HCT116 (cell line): ENCODE measurements around the gene RAB33B. TPM values are rescaled to one million over a fixed set of nuclear protein-coding genes. Genes with fewer than 3 reads are reported as not detected.

ENCODE experiments used
- ATAC-seq: fragments of 200-7000 bp; cut with Tn5 transposase; 2 replicates; pipeline ENCODE4 v1.9.1; 2020; ENCODE audit warnings: mild to moderate bottlenecking, moderate library complexity
- BruUV-seq: library from RNA; stranded (reverse); fragments of 400-500 nt; replicated peaks from 2 replicates; lab custom pipeline; 2021; lab: Mats Ljungman, UMichigan
- CTCF ChIA-PET: fragments of 300-600 bp; sonication (Branson Sonifier 250); formaldehyde crosslinking; loops from one replicate; lab custom pipeline; 2021; ENCODE audit warnings: antibody characterized with exemption; lab: Charles Lee
- POLR2A ChIA-PET: fragments of 300-600, 350-600 bp; sonication (Branson Sonifier 250); formaldehyde crosslinking; loops from one replicate; lab custom pipeline; 2021; ENCODE audit warnings: antibody characterized with exemption; lab: Charles Lee
- RAD21 ChIA-PET, 2 experiments: fragments of 300-600 bp; sonication (Branson Sonifier 250); formaldehyde crosslinking; loops; one replicate each; lab custom pipeline; 2023; ENCODE audit warnings: low total read pairs in 2 of 2; ENCODE audit not compliant: uncharacterized antibody in 2 of 2, unreplicated experiment in 2 of 2, low non-redundant PET in 1 of 2; lab: Charles Lee
- DNase-seq: peaks from one replicate; pipeline ENCODE4 v3.0.0-alpha.2; 2010; ENCODE audit warnings: low read depth, low spot score
- H2AFZ ChIP-seq: fragments of 200-600 bp; shearing (Covaris generic), sonication (generic); 2 replicates; pipeline ENCODE4 v1.6.1; 2017; ENCODE audit warnings: low read depth, mixed run types, mixed read lengths, antibody characterized with exemption, low read length; ENCODE audit not compliant: poor library complexity, severe bottlenecking
- H3K27ac ChIP-seq: 2 replicates; pipeline ENCODE4 v1.5.1; 2012; ENCODE audit warnings: low read depth, low read length
- H3K27me3 ChIP-seq: fragments of 200-600 bp; sonication (generic); 2 replicates; pipeline ENCODE4 v1.6.1; 2016; ENCODE audit warnings: mixed run types, low read length, mixed read lengths; ENCODE audit not compliant: insufficient read depth
- H3K36me3 ChIP-seq, 2 experiments: fragments of 200-500 bp in 1 of 2; fragments of 200-600 bp in 1 of 2; sonication (Bioruptor generic) in 1 of 2; sonication (generic) in 1 of 2; 2 replicates each; pipeline versions ENCODE4 v1.5.1 to v1.6.1; 2014 to 2016; ENCODE audit warnings: low read length in 2 of 2, inconsistent platforms in 1 of 2, mixed read lengths in 1 of 2, mixed run types in 1 of 2; ENCODE audit not compliant: insufficient read depth in 2 of 2, control insufficient read depth in 1 of 2
- H3K4me1 ChIP-seq, 2 experiments: fragments of 200-600 bp in 1 of 2; sonication (generic) in 1 of 2; 2 replicates each; pipeline versions ENCODE4 v1.5.1 to v1.6.1; 2012 to 2017; ENCODE audit warnings: low read length in 2 of 2, inconsistent platforms in 1 of 2, mild to moderate bottlenecking in 1 of 2, mixed read lengths in 1 of 2, mixed run types in 1 of 2, moderate library complexity in 1 of 2; ENCODE audit not compliant: insufficient read depth in 2 of 2, control insufficient read depth in 1 of 2
- H3K4me2 ChIP-seq: fragments of 200-600 bp; sonication (generic); 2 replicates; pipeline ENCODE4 v1.6.1; 2017; ENCODE audit warnings: mixed run types, low read length, mixed read lengths
- H3K4me3 ChIP-seq, 2 experiments: fragments of 200-600 bp in 1 of 2; sonication (generic) in 1 of 2; replicated peaks in 1 of 2; 2 replicates each; pipeline ENCODE4 v1.5.1; 2011 to 2016; ENCODE audit warnings: low read length in 2 of 2, control low read depth in 1 of 2, low read depth in 1 of 2, mild to moderate bottlenecking in 1 of 2, mixed read lengths in 1 of 2, mixed run types in 1 of 2
- H3K79me2 ChIP-seq: fragments of 200-600 bp; sonication (generic); 2 replicates; pipeline ENCODE4 v1.6.1; 2017; ENCODE audit warnings: mild to moderate bottlenecking, mixed run types, low read length, moderate library complexity, mixed read lengths; ENCODE audit not compliant: insufficient read depth
- H3K9ac ChIP-seq: fragments of 200-600 bp; sonication (generic); 2 replicates; pipeline ENCODE4 v1.6.1; 2016; ENCODE audit warnings: low read length, mixed read lengths
- H3K9me2 ChIP-seq: fragments of 200-600 bp; sonication (generic), shearing (Covaris generic); 2 replicates; pipeline ENCODE4 v1.6.1; 2017; ENCODE audit warnings: mixed run types, mild to moderate bottlenecking, moderate library complexity; ENCODE audit not compliant: insufficient read depth
- H3K9me3 ChIP-seq, 2 experiments: fragments of 200-500 bp in 1 of 2; fragments of 200-600 bp in 1 of 2; sonication (Bioruptor generic) in 1 of 2; sonication (generic) in 1 of 2; 2 replicates each; pipeline ENCODE4 v1.6.1; 2014 to 2017; ENCODE audit warnings: low read length in 2 of 2, mixed read lengths in 2 of 2, inconsistent platforms in 1 of 2, low read depth in 1 of 2, mild to moderate bottlenecking in 1 of 2, mixed run types in 1 of 2, moderate library complexity in 1 of 2; ENCODE audit not compliant: control insufficient read depth in 1 of 2, insufficient read depth in 1 of 2
- H4K20me1 ChIP-seq: fragments of 200-600 bp; sonication (generic), shearing (Covaris generic); 2 replicates; pipeline ENCODE4 v1.6.1; 2017; ENCODE audit warnings: mixed run types, mild to moderate bottlenecking, moderate library complexity; ENCODE audit not compliant: insufficient read depth
- ATF3 ChIP-seq: IDR thresholded peaks from 2 replicates; pipeline ENCODE4 v1.6.1; 2012
- CBX3 ChIP-seq: IDR thresholded peaks from 2 replicates; pipeline ENCODE4 v1.6.1; 2012; ENCODE audit warnings: low read depth
- CEBPB ChIP-seq: IDR thresholded peaks from 2 replicates; pipeline ENCODE4 v1.6.1; 2012; ENCODE audit warnings: low read depth
- CTCF ChIP-seq, 3 experiments: fragments of 200-600 bp in 1 of 3; sonication (generic) in 1 of 3; IDR thresholded peaks in 2 of 3; conservative IDR thresholded peaks in 1 of 3; 2 replicates each; pipeline ENCODE4 v1.5.1; 2012 to 2017; ENCODE audit warnings: low read depth in 2 of 3, low read length in 2 of 3, antibody characterized with exemption in 1 of 3, borderline replicate concordance in 1 of 3, control low read depth in 1 of 3, mild to moderate bottlenecking in 1 of 3, mixed read lengths in 1 of 3, mixed run types in 1 of 3, moderate library complexity in 1 of 3; ENCODE audit not compliant: insufficient read depth in 1 of 3
- EGR1 ChIP-seq: IDR thresholded peaks from 2 replicates; pipeline ENCODE4 v1.6.1; 2012; ENCODE audit warnings: low read depth
- ELF1 ChIP-seq: IDR thresholded peaks from 2 replicates; pipeline ENCODE4 v1.6.1; 2012; ENCODE audit warnings: low read depth, borderline replicate concordance
- EZH2phosphoT487 ChIP-seq: fragments of 200-600 bp; IDR thresholded peaks from 2 replicates; pipeline ENCODE4 v1.6.1; 2018; ENCODE audit warnings: antibody characterized with exemption, borderline replicate concordance
- FOSL1 ChIP-seq: IDR thresholded peaks from 2 replicates; pipeline ENCODE4 v1.6.1; 2012; ENCODE audit warnings: low read depth
- POLR2A ChIP-seq: IDR thresholded peaks from 2 replicates; pipeline ENCODE4 v1.7.0; 2011; ENCODE audit warnings: borderline replicate concordance; ENCODE audit not compliant: insufficient read depth, insufficient read length; ENCODE audit errors: extremely low read depth
- POLR2AphosphoS5 ChIP-seq: IDR thresholded peaks from 2 replicates; pipeline ENCODE4 v1.6.1; 2011; ENCODE audit warnings: mild to moderate bottlenecking, low read depth, low read length, moderate library complexity
- SP1 ChIP-seq: IDR thresholded peaks from 2 replicates; pipeline ENCODE4 v1.6.1; 2012; ENCODE audit warnings: low read depth
- SRF ChIP-seq: IDR thresholded peaks from 2 replicates; pipeline ENCODE4 v1.6.1; 2012; ENCODE audit warnings: low read depth
- TCF7L2 ChIP-seq: IDR thresholded peaks from 2 replicates; pipeline ENCODE4 v1.7.0; 2011; ENCODE audit warnings: borderline replicate concordance, inconsistent platforms; ENCODE audit not compliant: insufficient read depth, insufficient read length; ENCODE audit errors: extremely low read depth
- YY1 ChIP-seq: IDR thresholded peaks from 2 replicates; pipeline ENCODE4 v1.6.1; 2011; ENCODE audit warnings: low read length, low read depth, moderate library complexity, mild to moderate bottlenecking; ENCODE audit not compliant: insufficient replicate concordance; ENCODE audit errors: extremely low read depth
- ZBTB33 ChIP-seq: IDR thresholded peaks from 2 replicates; pipeline ENCODE4 v1.6.1; 2011; ENCODE audit warnings: mild to moderate bottlenecking, low read length, moderate library complexity; ENCODE audit not compliant: insufficient replicate concordance; ENCODE audit errors: extremely low read depth
- ZNF274 ChIP-seq: fragments of 200-500 bp; sonication (Bioruptor generic); IDR thresholded peaks from 2 replicates; pipeline ENCODE4 v1.6.1; 2014; ENCODE audit warnings: mild to moderate bottlenecking, low read depth, low read length, inconsistent platforms
- intact Hi-C: fragments of 100-400 bp; cut with micrococcal nuclease; formaldehyde crosslinking; loops from 2 replicates; pipeline ENCODE4 v1.10.0; 2022
- total RNA-seq: library from RNA; stranded (reverse); gene quantifications from one replicate; pipeline ENCODE4 v1.2.1, GENCODE V29; 2021; ENCODE audit not compliant: unreplicated experiment

RAB33B gene
- total RNA-seq, 1 experiment from 2014 or later = 5.4 TPM

- ChIA-PET RAD21 (no interaction called here), CTCF (no interaction called here), POLR2A (no interaction called here)
- no peak overlapping the region for H3K9ac ChIP-seq
- H3K27ac ChIP-seq = no peak overlapping the region
- BruUV-seq = no TSS peak
- H3K4me3 ChIP-seq = no peak overlapping the region
- H3K27me3 ChIP-seq = no peaks in the 10 kb centered on the region
- H3K9me2 ChIP-seq = no peaks in the 10 kb centered on the region
- no peak for DNase-seq
- peaks cover 0 to 12% of the 10 kb centered on the region in 2 experiments; a peak in 1 of 4 replicates for H3K36me3 ChIP-seq
- no peak overlapping the region for H2AFZ ChIP-seq
- H4K20me1 ChIP-seq = no peaks in the 10 kb centered on the region
- H3K79me2 ChIP-seq = no peaks in the 10 kb centered on the region
- no peaks in the 10 kb centered on the region for H3K4me1 ChIP-seq
- no peak for TF ChIP-seq YY1
- TF ChIP-seq POLR2A = no peak
- TF ChIP-seq POLR2AphosphoS5 = no peak
- no peak for TF ChIP-seq ZBTB33
- no peak for TF ChIP-seq ZNF274
- no peak for TF ChIP-seq EGR1
- TF ChIP-seq SRF = no peak
- no peak for TF ChIP-seq ATF3
- no peak for TF ChIP-seq ELF1
- no peak for TF ChIP-seq SP1
- no peak for TF ChIP-seq CEBPB
- no peak for TF ChIP-seq CTCF (IDR thresholded peaks at IDR 0.05 in 2 of 3, conservative IDR thresholded peaks at IDR 0.05 in 1 of 3; ENCODE audit: borderline replicate concordance in 1 of 3, insufficient read depth in 1 of 3, low read depth in 2 of 3, low read length in 2 of 3)
- TF ChIP-seq EZH2phosphoT487 = no peak
- no peak for TF ChIP-seq FOSL1
- TF ChIP-seq CBX3 = no peak
- no peak for TF ChIP-seq TCF7L2
- TF ChIP-seq, all 23 proteins: peak for 0
- Histone ChIP-seq H3K9me3 (no peaks in the 10 kb centered on the region), H3K4me2 (no peak overlapping the region)
- ATAC-seq = no peak
- intact Hi-C loops = no loop called here
Observed at GRCh38 chr4:139438141-139438540, 15.8 kb upstream of the RAB33B start.
